DOHH2 (cell line): ENCODE data around the gene NDUFS3.

Source experiments
- H3F3A ChIP-seq: fragments of 200-600 bp; sonication (generic), shearing (Covaris generic); 2 replicates; pipeline ENCODE4 v1.6.0; 2016; ENCODE audit warnings: antibody characterized with exemption, mild to moderate bottlenecking; ENCODE audit not compliant: control insufficient read depth, insufficient read depth
- H3K27ac ChIP-seq: fragments of 200-600 bp; sonication (generic); 2 replicates; pipeline ENCODE4 v1.5.1; 2014; ENCODE audit warnings: low read depth, mild to moderate bottlenecking, low read length, moderate library complexity
- H3K27me3 ChIP-seq: fragments of 200-600 bp; sonication (generic); 2 replicates; pipeline ENCODE4 v1.6.1; 2014; ENCODE audit warnings: mild to moderate bottlenecking, low read length, mixed read lengths; ENCODE audit not compliant: control insufficient read depth
- H3K36me3 ChIP-seq: fragments of 200-600 bp; sonication (generic); 2 replicates; pipeline ENCODE4 v1.6.1; 2014; ENCODE audit warnings: mild to moderate bottlenecking, low read length, moderate library complexity, mixed read lengths; ENCODE audit not compliant: control insufficient read depth
- H3K4me1 ChIP-seq: fragments of 200-600 bp; sonication (generic); 2 replicates; pipeline ENCODE4 v1.6.1; 2014; ENCODE audit warnings: mild to moderate bottlenecking, low read length, mixed read lengths; ENCODE audit not compliant: control insufficient read depth
- H3K4me2 ChIP-seq: fragments of 200-600 bp; sonication (generic); 2 replicates; pipeline ENCODE4 v1.6.0; 2014; ENCODE audit warnings: mild to moderate bottlenecking, low read length, moderate library complexity
- H3K4me3 ChIP-seq: fragments of 200-600 bp; sonication (generic); 2 replicates; pipeline ENCODE4 v1.5.1; 2014; ENCODE audit warnings: mild to moderate bottlenecking, low read length, mixed read lengths
- H3K79me2 ChIP-seq: fragments of 200-600 bp; sonication (generic); 2 replicates; pipeline ENCODE4 v1.6.1; 2014; ENCODE audit warnings: mild to moderate bottlenecking, low read length, mixed read lengths; ENCODE audit not compliant: control insufficient read depth
- H3K9me2 ChIP-seq: fragments of 200-600 bp; sonication (generic); replicated peaks from 2 replicates; pipeline ENCODE4 v1.6.1; 2014; ENCODE audit warnings: mild to moderate bottlenecking, low read length, mixed read lengths; ENCODE audit not compliant: control insufficient read depth
- H3K9me3 ChIP-seq: fragments of 200-600 bp; sonication (generic); 2 replicates; pipeline ENCODE4 v1.6.1; 2014; ENCODE audit warnings: antibody characterized with exemption, low read length, mixed read lengths; ENCODE audit not compliant: control insufficient read depth, insufficient read depth
- H4K20me1 ChIP-seq: fragments of 200-600 bp; sonication (generic); 2 replicates; pipeline ENCODE4 v1.6.0; 2014; ENCODE audit warnings: low read depth, mild to moderate bottlenecking, antibody characterized with exemption, low read length, moderate library complexity; ENCODE audit not compliant: control insufficient read depth, insufficient read depth
- EZH2phosphoT487 ChIP-seq: fragments of 200-600 bp; sonication (generic); IDR thresholded peaks from 2 replicates; pipeline ENCODE4 v1.6.1; 2017; ENCODE audit warnings: borderline replicate concordance, mild to moderate bottlenecking, antibody characterized with exemption, low read length, moderate library complexity, mixed read lengths
- TF ChIP-seq, protein P1 (sequence below): fragments of 200-600 bp; sonication (generic); IDR thresholded peaks from one replicate; pipeline ENCODE4 v1.5.1; 2014; ENCODE audit warnings: antibody characterized with exemption, mild to moderate bottlenecking, low read depth, low read length; ENCODE audit not compliant: poor library complexity, severe bottlenecking

NDUFS3 gene

DNA sequence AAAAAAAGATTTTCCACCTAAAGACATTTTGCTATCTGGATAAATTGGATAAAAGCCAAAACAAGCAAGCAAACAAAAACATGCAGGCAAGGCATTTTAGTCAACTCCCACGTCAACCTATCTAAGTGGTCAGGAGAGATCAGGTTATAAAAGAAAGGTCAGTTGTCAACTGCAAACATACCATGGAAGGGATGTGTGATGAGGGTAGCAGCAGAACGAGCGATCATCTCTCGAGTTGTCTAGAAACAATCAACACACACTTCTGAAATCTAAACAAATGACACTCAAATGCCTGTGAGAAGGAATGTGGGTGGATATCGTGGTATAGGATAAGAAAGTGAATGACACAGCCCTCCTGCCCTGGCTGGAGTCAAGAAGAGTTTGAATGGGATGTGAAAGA lies 52.6 kb downstream of the NDUFS3 start:
- H3K79me2 ChIP-seq = no peaks in the 10 kb centered on the region
- H3K27ac ChIP-seq = no peak overlapping the region
- H3K4me3 ChIP-seq = no peak overlapping the region
- H3K9me3 ChIP-seq = no peaks in the 10 kb centered on the region
- TF ChIP-seq EZH2phosphoT487 = no peak
- TF ChIP-seq, protein P1, sequence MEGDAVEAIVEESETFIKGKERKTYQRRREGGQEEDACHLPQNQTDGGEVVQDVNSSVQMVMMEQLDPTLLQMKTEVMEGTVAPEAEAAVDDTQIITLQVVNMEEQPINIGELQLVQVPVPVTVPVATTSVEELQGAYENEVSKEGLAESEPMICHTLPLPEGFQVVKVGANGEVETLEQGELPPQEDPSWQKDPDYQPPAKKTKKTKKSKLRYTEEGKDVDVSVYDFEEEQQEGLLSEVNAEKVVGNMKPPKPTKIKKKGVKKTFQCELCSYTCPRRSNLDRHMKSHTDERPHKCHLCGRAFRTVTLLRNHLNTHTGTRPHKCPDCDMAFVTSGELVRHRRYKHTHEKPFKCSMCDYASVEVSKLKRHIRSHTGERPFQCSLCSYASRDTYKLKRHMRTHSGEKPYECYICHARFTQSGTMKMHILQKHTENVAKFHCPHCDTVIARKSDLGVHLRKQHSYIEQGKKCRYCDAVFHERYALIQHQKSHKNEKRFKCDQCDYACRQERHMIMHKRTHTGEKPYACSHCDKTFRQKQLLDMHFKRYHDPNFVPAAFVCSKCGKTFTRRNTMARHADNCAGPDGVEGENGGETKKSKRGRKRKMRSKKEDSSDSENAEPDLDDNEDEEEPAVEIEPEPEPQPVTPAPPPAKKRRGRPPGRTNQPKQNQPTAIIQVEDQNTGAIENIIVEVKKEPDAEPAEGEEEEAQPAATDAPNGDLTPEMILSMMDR = no peak
- H3K36me3 ChIP-seq = peaks cover 71% of the 10 kb centered on the region
- H4K20me1 ChIP-seq = no peaks in the 10 kb centered on the region
- H3K4me2 ChIP-seq = no peak overlapping the region
- peaks cover 3% of the 10 kb centered on the region; the same call in 1 of the 2 replicates for H3F3A ChIP-seq
- no peaks in the 10 kb centered on the region for H3K9me2 ChIP-seq
- H3K4me1 ChIP-seq = no peaks in the 10 kb centered on the region
- no peaks in the 10 kb centered on the region for H3K27me3 ChIP-seq
